H1 (cell line): ENCODE measurements around the gene DLG1.

Experiments used
- CTCF ChIP-seq, 3 experiments: IDR thresholded peaks; 1 replicate in 2 of 3; 2 replicates in 1 of 3; pipeline versions ENCODE4 v1.5.1 to v1.6.1; 2011; ENCODE audit warnings: low read length in 3 of 3, mild to moderate bottlenecking in 3 of 3, inconsistent platforms in 2 of 3, low read depth in 1 of 3, moderate library complexity in 1 of 3; ENCODE audit not compliant: insufficient read depth in 1 of 3; ENCODE audit errors: control extremely low read depth in 1 of 3
- POLR2A ChIP-seq, 2 experiments: IDR thresholded peaks; 1 replicate in 1 of 2; 2 replicates in 1 of 2; pipeline ENCODE4 v1.6.1; 2011; ENCODE audit warnings: low read depth in 2 of 2, low read length in 2 of 2, mild to moderate bottlenecking in 2 of 2; ENCODE audit errors: control extremely low read depth in 1 of 2
- POLR2AphosphoS5 ChIP-seq: IDR thresholded peaks from 2 replicates; pipeline ENCODE4 v1.6.1; 2011; ENCODE audit warnings: low read depth, low read length
- RAD21 ChIP-seq, 2 experiments: IDR thresholded peaks in 1 of 2; conservative IDR thresholded peaks in 1 of 2; 2 replicates each; pipeline ENCODE4 v1.6.1; 2011; ENCODE audit warnings: low read depth in 2 of 2, low read length in 2 of 2, improper control_type of control experiment in 1 of 2, inconsistent platforms in 1 of 2, mild to moderate bottlenecking in 1 of 2, moderate library complexity in 1 of 2

- TF ChIP-seq POLR2AphosphoS5 (no peak), POLR2A (IDR thresholded peaks at IDR 0.05; ENCODE audit: control extremely low read depth in 1 of 2, low read depth in 2 of 2, low read length in 2 of 2) (no peak), RAD21 (IDR thresholded peaks at IDR 0.05 in 1 of 2, conservative IDR thresholded peaks at IDR 0.05 in 1 of 2; ENCODE audit: low read depth in 2 of 2, low read length in 2 of 2) (no peak), CTCF (IDR thresholded peaks at IDR 0.05; ENCODE audit: control extremely low read depth in 1 of 3, insufficient read depth in 1 of 3, low read depth in 1 of 3, low read length in 3 of 3) (no peak)
Observed at GRCh38 chr3:197238842-197239241, 59.6 kb downstream of the DLG1 start.
